ENCODE measurements around the gene SLC22A1. TPM values are rescaled to one million over a fixed set of nuclear protein-coding genes. Genes with fewer than 3 reads are reported as not detected.
A peak's percentile ranks its signal among the peaks of the same experiment; 100 is the strongest.

SLC22A1 gene
- total RNA-seq, 2 experiments from 2014 or later, result 0.16 to 0.87 TPM

- DNase-seq (no peak), ATAC-seq (no peak)
- Mint-ChIP-seq H3K36me3 (ENCODE audit: low read depth) (peaks cover 63% of the 10 kb centered on the region), H3K27ac (no peak overlapping the region), H3K4me1 (ENCODE audit: low read depth) (peaks cover 15% of the 10 kb centered on the region), H3K9me3 (ENCODE audit: insufficient read depth) (no peaks in the 10 kb centered on the region), H3K27me3 (ENCODE audit: low read depth) (no peaks in the 10 kb centered on the region), H3K4me3 (no peak overlapping the region)
- ChIA-PET CTCF (interaction anchor here (0.9 kb wide), 1 partner anchor 424 kb away, joined by 3 read pairs; no protein-coding TSS in a partner anchor), POLR2A (no interaction called here)
These were observed 26.3 kb upstream of the SLC22A1 start for GRCh38 chr6:160095146-160095845.

- Mint-ChIP-seq H3K9me3 (ENCODE audit: insufficient read depth) (no peaks in the 10 kb centered on the region), H3K27ac (peak overlapping the region; percentile 30), H3K4me3 (no peak overlapping the region), H3K36me3 (ENCODE audit: low read depth) (peaks cover 65% of the 10 kb centered on the region), H3K4me1 (ENCODE audit: low read depth) (peaks cover 27% of the 10 kb centered on the region), H3K27me3 (ENCODE audit: low read depth) (no peaks in the 10 kb centered on the region)
- DNase-seq, result no peak
- no peak for ATAC-seq
- CTCF ChIA-PET, result interaction anchor here (0.9 kb wide), 1 partner anchor 238 kb away, joined by 3 read pairs; no protein-coding TSS in a partner anchor
- POLR2A ChIA-PET, result no interaction called here
These were observed 20.1 kb upstream of the SLC22A1 start for GRCh38 chr6:160101277-160102205.

DNA sequence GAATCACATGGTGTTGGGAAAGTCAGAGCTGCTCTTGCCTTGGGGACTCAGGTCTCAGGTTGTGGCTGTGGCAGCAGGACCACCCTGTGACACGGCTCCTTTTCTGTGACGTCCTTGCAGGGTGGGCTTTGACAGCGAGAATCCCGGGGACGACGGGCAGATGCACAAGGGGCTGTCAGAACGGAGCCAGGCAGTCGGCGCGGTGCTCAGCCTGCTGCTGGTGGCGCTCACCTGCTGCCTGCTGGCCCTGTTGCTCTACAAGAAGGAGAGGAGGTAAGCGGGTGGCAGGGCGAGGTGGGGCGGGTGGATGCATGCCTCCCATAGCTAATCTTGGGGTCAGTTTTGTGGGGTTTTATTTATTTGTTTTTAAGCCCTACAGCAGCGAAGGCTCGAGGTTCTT is 19.2 kb upstream of the SLC22A1 start:
- H3K4me3 Mint-ChIP-seq, result no peak overlapping the region
- no peak for ATAC-seq
- CTCF ChIA-PET, result interaction anchor here (1.0 kb wide), 1 partner anchor 239 kb away, joined by 3 read pairs; no protein-coding TSS in a partner anchor
- peaks cover 27% of the 10 kb centered on the region for H3K4me1 Mint-ChIP-seq (ENCODE audit: low read depth)
- no peaks in the 10 kb centered on the region for H3K27me3 Mint-ChIP-seq (ENCODE audit: low read depth)
- no peak overlapping the region for H3K27ac Mint-ChIP-seq
- peaks cover 58% of the 10 kb centered on the region for H3K36me3 Mint-ChIP-seq (ENCODE audit: low read depth)
- DNase-seq, result no peak
- POLR2A ChIA-PET, result no interaction called here
- H3K9me3 Mint-ChIP-seq (ENCODE audit: insufficient read depth), result no peaks in the 10 kb centered on the region

GRCh38 chr6:160102956-160103824 is 18.4 kb upstream of the SLC22A1 start:
- Mint-ChIP-seq H3K27ac (no peak overlapping the region), H3K27me3 (ENCODE audit: low read depth) (no peaks in the 10 kb centered on the region), H3K36me3 (ENCODE audit: low read depth) (peaks cover 52% of the 10 kb centered on the region), H3K9me3 (ENCODE audit: insufficient read depth) (no peaks in the 10 kb centered on the region), H3K4me3 (no peak overlapping the region), H3K4me1 (ENCODE audit: low read depth) (peaks cover 24% of the 10 kb centered on the region)
- POLR2A ChIA-PET, result no interaction called here
- CTCF ChIA-PET, result interaction anchor here (1.0 kb wide), 1 partner anchor 240 kb away, joined by 3 read pairs; no protein-coding TSS in a partner anchor
- ATAC-seq (peak; percentile 45), DNase-seq (peak; percentile 47)

DNA sequence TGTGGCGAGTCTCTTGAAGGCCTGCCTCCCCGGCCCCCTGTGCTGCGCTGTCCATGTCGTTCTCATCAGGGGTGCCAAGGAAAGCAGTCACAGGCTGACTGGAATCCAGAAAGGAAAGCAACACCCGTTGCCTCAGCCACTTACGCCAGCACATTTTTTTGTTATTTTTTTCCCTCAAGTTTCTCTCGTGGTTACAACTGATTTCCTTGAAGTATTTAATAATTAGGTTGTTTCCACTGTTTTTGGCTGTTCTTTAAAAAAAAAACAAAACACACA is 17.9 kb upstream of the SLC22A1 start:
- Mint-ChIP-seq H3K4me1 (ENCODE audit: low read depth) (peaks cover 23% of the 10 kb centered on the region), H3K4me3 (no peak overlapping the region), H3K27ac (no peak overlapping the region), H3K9me3 (ENCODE audit: insufficient read depth) (no peaks in the 10 kb centered on the region), H3K27me3 (ENCODE audit: low read depth) (no peaks in the 10 kb centered on the region), H3K36me3 (ENCODE audit: low read depth) (peaks cover 47% of the 10 kb centered on the region)
- no peak for ATAC-seq
- no peak for DNase-seq
- CTCF ChIA-PET, result no interaction called here
- POLR2A ChIA-PET, result no interaction called here

GRCh38 chr6:160104821-160105517 is 16.6 kb upstream of the SLC22A1 start:
- no peak overlapping the region for H3K27ac Mint-ChIP-seq
- CTCF ChIA-PET, result no interaction called here
- POLR2A ChIA-PET, result no interaction called here
- H3K36me3 Mint-ChIP-seq (ENCODE audit: low read depth), result peaks cover 43% of the 10 kb centered on the region
- DNase-seq, result no peak
- ATAC-seq, result no peak
- H3K9me3 Mint-ChIP-seq (ENCODE audit: insufficient read depth), result no peaks in the 10 kb centered on the region
- H3K4me3 Mint-ChIP-seq, result no peak overlapping the region
- peaks cover 20% of the 10 kb centered on the region for H3K4me1 Mint-ChIP-seq (ENCODE audit: low read depth)
- H3K27me3 Mint-ChIP-seq (ENCODE audit: low read depth), result no peaks in the 10 kb centered on the region

DNA sequence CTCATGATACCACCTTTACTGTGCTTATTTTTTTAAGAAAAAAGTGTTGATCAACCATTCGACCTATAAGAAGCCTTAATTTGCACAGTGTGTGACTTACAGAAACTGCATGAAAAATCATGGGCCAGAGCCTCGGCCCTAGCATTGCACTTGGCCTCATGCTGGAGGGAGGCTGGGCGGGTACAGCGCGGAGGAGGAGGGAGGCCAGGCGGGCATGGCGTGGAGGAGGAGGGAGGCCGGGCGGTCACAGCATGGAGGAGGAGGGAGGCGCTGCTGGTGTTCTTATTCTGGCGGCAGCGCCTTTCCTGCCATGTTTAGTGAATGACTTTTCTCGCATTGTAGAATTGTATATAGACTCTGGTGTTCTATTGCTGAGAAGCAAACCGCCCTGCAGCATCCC is 15.6 kb upstream of the SLC22A1 start:
- Mint-ChIP-seq H3K36me3 (ENCODE audit: low read depth) (peaks cover 39% of the 10 kb centered on the region), H3K27ac (no peak overlapping the region), H3K4me1 (ENCODE audit: low read depth) (peaks cover 19% of the 10 kb centered on the region), H3K9me3 (ENCODE audit: insufficient read depth) (no peaks in the 10 kb centered on the region), H3K27me3 (ENCODE audit: low read depth) (no peaks in the 10 kb centered on the region), H3K4me3 (no peak overlapping the region)
- ChIA-PET POLR2A (no interaction called here), CTCF (no interaction called here)
- DNase-seq (no peak), ATAC-seq (no peak)

DNA sequence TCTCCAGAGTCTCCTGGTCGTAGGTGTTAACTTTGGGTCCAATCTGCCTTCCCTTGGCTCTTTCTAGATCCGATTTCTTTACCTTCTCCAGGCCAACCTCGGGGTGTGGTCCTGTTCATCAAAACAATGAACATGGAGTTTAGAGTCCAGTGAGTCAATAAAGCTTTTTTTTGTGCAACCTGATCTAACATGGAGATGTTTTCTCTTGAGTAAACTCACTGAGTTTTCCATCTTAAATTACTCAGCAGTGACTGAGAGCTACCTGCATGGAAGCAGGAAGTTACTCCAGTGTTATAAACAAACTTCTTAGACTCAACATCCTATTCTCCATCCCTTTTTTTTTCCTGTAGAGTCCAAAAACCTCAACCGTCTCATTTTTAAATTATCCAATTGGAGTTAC is 14.9 kb upstream of the SLC22A1 start:
- Mint-ChIP-seq H3K27me3 (ENCODE audit: low read depth) (no peaks in the 10 kb centered on the region), H3K36me3 (ENCODE audit: low read depth) (peaks cover 35% of the 10 kb centered on the region), H3K4me3 (no peak overlapping the region), H3K9me3 (ENCODE audit: insufficient read depth) (no peaks in the 10 kb centered on the region), H3K4me1 (ENCODE audit: low read depth) (peaks cover 13% of the 10 kb centered on the region), H3K27ac (no peak overlapping the region)
- no peak for ATAC-seq
- no peak for DNase-seq
- POLR2A ChIA-PET, result no interaction called here
- CTCF ChIA-PET, result no interaction called here

DNA sequence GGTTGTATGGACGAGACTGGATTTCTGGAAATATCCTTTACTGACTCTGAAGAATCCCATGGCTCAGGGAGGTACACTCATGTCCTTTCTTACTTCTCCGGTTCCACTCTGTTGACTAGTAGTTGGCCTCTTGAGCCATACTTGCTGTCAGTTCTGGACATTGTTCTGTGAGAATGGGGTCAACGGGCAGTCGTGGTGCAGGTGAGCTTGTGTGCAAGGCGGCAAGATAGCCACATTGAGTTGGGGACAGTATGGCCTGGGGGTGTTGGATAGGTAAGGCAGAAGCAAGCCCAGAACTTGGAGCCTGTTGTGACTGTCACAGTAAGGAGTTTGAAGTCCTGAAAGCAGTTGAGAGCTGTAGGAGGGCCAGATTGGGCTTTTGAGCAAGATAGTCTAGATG is 13.5 kb upstream of the SLC22A1 start:
- peak overlapping the region; percentile 13 for H3K27ac Mint-ChIP-seq
- peaks cover 13% of the 10 kb centered on the region for H3K4me1 Mint-ChIP-seq (ENCODE audit: low read depth)
- H3K27me3 Mint-ChIP-seq (ENCODE audit: low read depth), result no peaks in the 10 kb centered on the region
- H3K4me3 Mint-ChIP-seq, result no peak overlapping the region
- ChIA-PET POLR2A (no interaction called here), CTCF (no interaction called here)
- no peaks in the 10 kb centered on the region for H3K9me3 Mint-ChIP-seq (ENCODE audit: insufficient read depth)
- ATAC-seq (no peak), DNase-seq (no peak)
- H3K36me3 Mint-ChIP-seq (ENCODE audit: low read depth), result peaks cover 30% of the 10 kb centered on the region

GRCh38 chr6:160110586-160111123 is 11.0 kb upstream of the SLC22A1 start:
- Mint-ChIP-seq H3K27me3 (ENCODE audit: low read depth) (no peaks in the 10 kb centered on the region), H3K27ac (no peak overlapping the region), H3K36me3 (ENCODE audit: low read depth) (peaks cover 11% of the 10 kb centered on the region), H3K4me1 (ENCODE audit: low read depth) (peaks cover 13% of the 10 kb centered on the region), H3K9me3 (ENCODE audit: insufficient read depth) (no peaks in the 10 kb centered on the region), H3K4me3 (no peak overlapping the region)
- CTCF ChIA-PET, result no interaction called here
- DNase-seq (no peak), ATAC-seq (no peak)
- POLR2A ChIA-PET, result no interaction called here

GRCh38 chr6:160111806-160112205 is 9.8 kb upstream of the SLC22A1 start:
- ChIA-PET POLR2A (no interaction called here), CTCF (no interaction called here)
- Mint-ChIP-seq H3K27me3 (ENCODE audit: low read depth) (no peaks in the 10 kb centered on the region), H3K4me1 (ENCODE audit: low read depth) (peaks cover 13% of the 10 kb centered on the region), H3K4me3 (no peak overlapping the region), H3K36me3 (ENCODE audit: low read depth) (peaks cover 7% of the 10 kb centered on the region), H3K27ac (no peak overlapping the region), H3K9me3 (ENCODE audit: insufficient read depth) (no peaks in the 10 kb centered on the region)
- no peak for DNase-seq
- no peak for ATAC-seq
